H9 (cell line): ENCODE measurements around the gene ZNF541. TPM values are rescaled to one million over a fixed set of nuclear protein-coding genes. Genes with fewer than 3 reads are reported as not detected.

Experiments
- DNase-seq: peaks from one replicate; pipeline ENCODE4 v3.0.0-alpha.2; 2017
- H2AFZ ChIP-seq: one replicate; pipeline ENCODE4 v1.6.1; 2013; ENCODE audit warnings: mild to moderate bottlenecking, low read length, control low read depth, moderate library complexity
- H2AK5ac ChIP-seq: 2 replicates; pipeline ENCODE4 v1.6.1; 2013; ENCODE audit warnings: low read length, control low read depth, mixed read lengths; ENCODE audit not compliant: insufficient read length
- H2BK120ac ChIP-seq: one replicate; pipeline ENCODE4 v1.6.1; 2013; ENCODE audit warnings: low read depth, mild to moderate bottlenecking, low read length, control low read depth, inconsistent platforms; ENCODE audit not compliant: poor library complexity, severe bottlenecking
- H2BK12ac ChIP-seq: 2 replicates; pipeline ENCODE4 v1.6.1; 2013; ENCODE audit warnings: low read length, control low read depth, mixed read lengths, low read depth; ENCODE audit not compliant: insufficient read length
- H2BK15ac ChIP-seq: 2 replicates; pipeline ENCODE4 v1.6.1; 2013; ENCODE audit warnings: low read depth, low read length, control low read depth
- H2BK20ac ChIP-seq: one replicate; pipeline ENCODE4 v1.6.1; 2013; ENCODE audit warnings: low read depth, mild to moderate bottlenecking, low read length, control low read depth, inconsistent platforms; ENCODE audit not compliant: poor library complexity, severe bottlenecking
- H2BK5ac ChIP-seq: 2 replicates; pipeline ENCODE4 v1.6.1; 2013; ENCODE audit warnings: low read length, control low read depth, mixed read lengths; ENCODE audit not compliant: insufficient read length
- H3K14ac ChIP-seq: 2 replicates; pipeline ENCODE4 v1.6.1; 2013; ENCODE audit warnings: low read length, control low read depth; ENCODE audit not compliant: insufficient read depth
- H3K18ac ChIP-seq: 2 replicates; pipeline ENCODE4 v1.6.1; 2013; ENCODE audit warnings: low read depth, mild to moderate bottlenecking, mixed read lengths, low read length, control low read depth; ENCODE audit not compliant: insufficient read length
- H3K23ac ChIP-seq: 2 replicates; pipeline ENCODE4 v1.6.1; 2013; ENCODE audit warnings: low read length, control low read depth, mixed read lengths, low read depth; ENCODE audit not compliant: insufficient read length
- H3K23me2 ChIP-seq: 2 replicates; pipeline ENCODE4 v1.6.1; 2013; ENCODE audit warnings: low read depth, mild to moderate bottlenecking, mixed read lengths, low read length, control low read depth; ENCODE audit not compliant: insufficient read length, poor library complexity, severe bottlenecking
- H3K27ac ChIP-seq: 2 replicates; pipeline ENCODE4 v1.5.1; 2013; ENCODE audit warnings: low read length, control low read depth, mixed read lengths, low read depth; ENCODE audit not compliant: insufficient read length
- H3K27me3 ChIP-seq: 2 replicates; pipeline ENCODE4 v1.6.1; 2013; ENCODE audit warnings: low read length, control low read depth, inconsistent platforms; ENCODE audit not compliant: insufficient read depth
- H3K4ac ChIP-seq: 2 replicates; pipeline ENCODE4 v1.6.1; 2013; ENCODE audit warnings: low read depth, mild to moderate bottlenecking, control low read depth, inconsistent platforms, low read length, moderate library complexity
- H3K4me1 ChIP-seq: 2 replicates; pipeline ENCODE4 v1.6.1; 2013; ENCODE audit warnings: low read length, control low read depth, inconsistent platforms; ENCODE audit not compliant: insufficient read depth
- H3K4me2 ChIP-seq: 2 replicates; pipeline ENCODE4 v1.6.1; 2013; ENCODE audit warnings: low read length, control low read depth, mixed read lengths; ENCODE audit not compliant: insufficient read length, insufficient read depth
- H3K56ac ChIP-seq: 2 replicates; pipeline ENCODE4 v1.6.1; 2013; ENCODE audit warnings: low read depth, mild to moderate bottlenecking, mixed read lengths, low read length, control low read depth; ENCODE audit not compliant: insufficient read length
- H3K79me1 ChIP-seq: 2 replicates; pipeline ENCODE4 v1.6.1; 2013; ENCODE audit warnings: low read depth, mild to moderate bottlenecking, moderate library complexity, low read length, control low read depth, inconsistent platforms; ENCODE audit not compliant: insufficient read depth, poor library complexity, severe bottlenecking
- H3K79me2 ChIP-seq: 2 replicates; pipeline ENCODE4 v1.6.1; 2013; ENCODE audit warnings: low read length, control low read depth, inconsistent platforms; ENCODE audit not compliant: insufficient read depth
- H3K9ac ChIP-seq: 2 replicates; pipeline ENCODE4 v1.6.1; 2013; ENCODE audit warnings: low read length, control low read depth, mixed read lengths; ENCODE audit not compliant: insufficient read length; ENCODE audit errors: extremely low read depth
- H3K9me3 ChIP-seq: one replicate; pipeline ENCODE4 v1.6.1; 2013; ENCODE audit warnings: low read depth, low read length, inconsistent platforms; ENCODE audit not compliant: control insufficient read depth
- H3T11ph ChIP-seq: one replicate; pipeline ENCODE4 v1.6.1; 2013; ENCODE audit warnings: mild to moderate bottlenecking, low read length, control low read depth, inconsistent platforms
- H4K20me1 ChIP-seq: one replicate; pipeline ENCODE4 v1.6.1; 2013; ENCODE audit not compliant: control insufficient read depth, insufficient read length, insufficient read depth
- H4K5ac ChIP-seq: 2 replicates; pipeline ENCODE4 v1.6.1; 2013; ENCODE audit warnings: low read depth, mild to moderate bottlenecking, mixed read lengths, low read length, control low read depth; ENCODE audit not compliant: insufficient read length
- H4K8ac ChIP-seq: replicated peaks from 2 replicates; pipeline ENCODE4 v1.6.1; 2013; ENCODE audit warnings: low read length, control low read depth, mixed read lengths, low read depth; ENCODE audit not compliant: insufficient read length
- H4K91ac ChIP-seq: 2 replicates; pipeline ENCODE4 v1.6.1; 2013; ENCODE audit warnings: low read depth, mild to moderate bottlenecking, moderate library complexity, mixed read lengths, low read length, control low read depth; ENCODE audit not compliant: insufficient read length
- H3K27ac Mint-ChIP-seq, 3 experiments: 2 replicates in 2 of 3; 3 replicates in 1 of 3; pipeline ENCODE4 v1.8.0; 2020 to 2021; ENCODE audit warnings: mixed read lengths in 3 of 3, mild to moderate bottlenecking in 1 of 3, moderate library complexity in 1 of 3
- H3K27me3 Mint-ChIP-seq: 2 replicates; pipeline ENCODE4 v1.8.0; 2021; ENCODE audit warnings: low read depth, mild to moderate bottlenecking, moderate library complexity, mixed read lengths
- H3K36me3 Mint-ChIP-seq, 3 experiments: 2 replicates in 2 of 3; 3 replicates in 1 of 3; pipeline ENCODE4 v1.8.0; 2020 to 2021; ENCODE audit warnings: low read depth in 3 of 3, mixed read lengths in 3 of 3; ENCODE audit not compliant: insufficient read depth in 1 of 3
- H3K4me1 Mint-ChIP-seq, 2 experiments: 2 replicates each; pipeline ENCODE4 v1.8.0; 2020; ENCODE audit warnings: mixed read lengths in 2 of 2
- H3K4me3 Mint-ChIP-seq, 2 experiments: 2 replicates in 1 of 2; 3 replicates in 1 of 2; pipeline ENCODE4 v1.8.0; 2020 to 2021; ENCODE audit warnings: mild to moderate bottlenecking in 2 of 2, mixed read lengths in 2 of 2, moderate library complexity in 1 of 2
- H3K9me3 Mint-ChIP-seq, 2 experiments: 2 replicates in 1 of 2; 3 replicates in 1 of 2; pipeline ENCODE4 v1.8.0; 2020; ENCODE audit warnings: mild to moderate bottlenecking in 2 of 2, mixed read lengths in 2 of 2, moderate library complexity in 1 of 2
- CTCF ChIP-seq: fragments of 200-600 bp; sonication (generic); conservative IDR thresholded peaks from 3 replicates; pipeline ENCODE4 v1.8.0; 2021; ENCODE audit warnings: antibody characterized with exemption, mild to moderate bottlenecking
- WGBS: extraction: QIAGEN DNeasy Blood & Tissue Kit; methylation state at CpG from one replicate; pipeline ENCODE4 v1.1.7; 2013; ENCODE audit warnings: missing lambda C conversion rate, low lambda C conversion rate, mixed read lengths; ENCODE audit not compliant: insufficient read length; ENCODE audit errors: extremely low coverage; 5-methylcytosine and 5-hydroxymethylcytosine counted together
- total RNA-seq: library from RNA; stranded (reverse); gene quantifications from 2 replicates; pipeline ENCODE4 v1.2.1, GENCODE V29; 2021

ZNF541 gene
- total RNA-seq, 1 experiment from 2014 or later, result not detected

GRCh38 chr19:47581605-47582319 is 8.8 kb upstream of the ZNF541 start:
- no peaks in the 10 kb centered on the region for H3K79me2 ChIP-seq
- Mint-ChIP-seq H3K4me1 (peaks cover 8 to 13% of the 10 kb centered on the region in 2 experiments), H3K27me3 (peaks cover 3% of the 10 kb centered on the region; the same call in 1 of the 2 replicates), H3K27ac (peak overlapping the region in 2 of 3 experiments; percentile 1 to 56; a peak in 2 of 7 replicates), H3K4me3 (no peak overlapping the region), H3K9me3 (peaks cover 12 to 14% of the 10 kb centered on the region in 2 experiments), H3K36me3 (peaks cover 0 to 6% (median 5%) of the 10 kb centered on the region in 3 experiments; a peak in 4 of 7 replicates)
- no peak overlapping the region for H3K4ac ChIP-seq
- no peak overlapping the region for H2BK15ac ChIP-seq
- H4K5ac ChIP-seq, result no peak overlapping the region
- H3K79me1 ChIP-seq, result no peaks in the 10 kb centered on the region
- no peak overlapping the region for H2BK120ac ChIP-seq
- H2AFZ ChIP-seq, result no peak overlapping the region
- H3K23me2 ChIP-seq, result no peaks in the 10 kb centered on the region
- no peak overlapping the region for H3K4me2 ChIP-seq
- no peak overlapping the region for H2AK5ac ChIP-seq
- no peak overlapping the region for H3K56ac ChIP-seq
- no CpG with 5 or more reads among the region's 6 CpGs for WGBS
- peak overlapping the region; percentile 77 for H4K8ac ChIP-seq
- H3K9ac ChIP-seq, result no peak overlapping the region
- H4K91ac ChIP-seq, result no peak overlapping the region
- no peak overlapping the region for H3T11ph ChIP-seq
- H4K20me1 ChIP-seq, result no peaks in the 10 kb centered on the region
- H3K27ac ChIP-seq, result no peak overlapping the region
- H2BK5ac ChIP-seq, result no peak overlapping the region
- no peaks in the 10 kb centered on the region for H3K27me3 ChIP-seq
- no peak for DNase-seq
- H3K14ac ChIP-seq, result no peak overlapping the region
- H3K18ac ChIP-seq, result no peak overlapping the region
- TF ChIP-seq CTCF, result no peak
- no peaks in the 10 kb centered on the region; the same call in 1 of the 2 replicates for H3K4me1 ChIP-seq
- H3K9me3 ChIP-seq, result no peaks in the 10 kb centered on the region
- H2BK12ac ChIP-seq, result no peak overlapping the region
- H3K23ac ChIP-seq, result no peak overlapping the region
- no peak overlapping the region for H2BK20ac ChIP-seq
